ENCODE results near the gene RAB28. TPM values are rescaled to one million over a fixed set of nuclear protein-coding genes. Genes with fewer than 3 reads are reported as not detected.

RAB28 gene
- total and polyA plus RNA-seq, 9 of the 15 experiments (the other 6 are each of a cell fraction or from before 2014, with no cell fraction given) = 6.7 to 40.4 (median 23.0) TPM

GRCh38 chr4:13471400-13471799 is 12.7 kb downstream of the RAB28 start:
- H3K9me1 ChIP-seq (ENCODE audit: control insufficient read depth, insufficient read depth, low read length) = no peaks in the 10 kb centered on the region
- in situ Hi-C loops (cut with MboI) = no loop called here
- CTCF ChIA-PET (ENCODE audit: low intra/inter-chr PET ratio) = no interaction called here
- WGBS (ENCODE audit: insufficient coverage, low coverage, missing lambda C conversion rate) = 93% methylated on average over 3 of the region's 3 CpGs
- H2AFZ ChIP-seq (ENCODE audit: low read depth, low read length) = no peak overlapping the region
- intact Hi-C loops (cut with micrococcal nuclease) = no loop called here
- H3K4me3 ChIP-seq = no peak overlapping the region
- no peaks in the 10 kb centered on the region for H3K9me3 ChIP-seq (replicated peaks; ENCODE audit: control insufficient read depth, insufficient read depth, low read depth, low read length)
- H3K27ac ChIP-seq (ENCODE audit: extremely low read depth, low read depth, low read length) = no peak overlapping the region
- no peak overlapping the region for H3K4me2 ChIP-seq (ENCODE audit: insufficient read depth, low read length)
- POLR2A ChIA-PET = interaction anchor here (0.9 kb wide), 1 partner anchor 243 kb away, joined by 3 read pairs; no protein-coding TSS in a partner anchor
- H3K4me1 ChIP-seq (replicated peaks in 1 of 2; ENCODE audit: control insufficient read depth in 2 of 2, insufficient read depth in 2 of 2, low read length in 2 of 2) = no peaks in the 10 kb centered on the region
- no peak overlapping the region for H3K9ac ChIP-seq (ENCODE audit: insufficient read depth in 1 of 2, low read depth in 2 of 2, low read length in 2 of 2)
- FAIRE-seq (no peak), DNase-seq (ENCODE audit: extremely low read depth in 1 of 4, low spot score in 3 of 4) (no peak), ATAC-seq (no peak)
- H3K79me2 ChIP-seq (ENCODE audit: control insufficient read depth, insufficient read depth, low read length) = peaks cover 12% of the 10 kb centered on the region; the same call in 2 of the 3 replicates
- no peaks in the 10 kb centered on the region for H4K20me1 ChIP-seq (replicated peaks; ENCODE audit: control insufficient read depth, insufficient read depth, low read length)
- no TSS peak for BruUV-seq (replicated peaks)
- H3K27me3 ChIP-seq (ENCODE audit: control insufficient read depth in 2 of 2, insufficient read depth in 2 of 2, low read length in 2 of 2) = no peaks in the 10 kb centered on the region
- H3K36me3 ChIP-seq (ENCODE audit: control insufficient read depth, insufficient read depth, low read length) = peaks cover 21% of the 10 kb centered on the region
- TF ChIP-seq HDAC8 (tag; IDR thresholded peaks at IDR 0.05) (no peak), ZNF449 (CRISPR knock-in tag; IDR thresholded peaks at IDR 0.05) (no peak), ESRRA (IDR thresholded peaks at IDR 0.05; ENCODE audit: borderline replicate concordance, low read depth) (no peak), UBTF (IDR thresholded peaks at IDR 0.05; ENCODE audit: borderline replicate concordance in 1 of 2, low read depth in 2 of 2, low read length in 2 of 2) (no peak), ZNF175 (CRISPR knock-in tag; IDR thresholded peaks at IDR 0.05; ENCODE audit: low read depth) (no peak), CBFA2T3 (IDR thresholded peaks at IDR 0.05) (no peak), ZBTB1 (CRISPR knock-in tag; IDR thresholded peaks at IDR 0.05; ENCODE audit: borderline replicate concordance, low read depth) (no peak), ID3 (CRISPR knock-in tag; IDR thresholded peaks at IDR 0.05) (no peak), ID3 (tag; IDR thresholded peaks at IDR 0.05) (no peak), SOX6 (IDR thresholded peaks at IDR 0.05) (no peak), ZNF551 (CRISPR knock-in tag; IDR thresholded peaks at IDR 0.05) (no peak), PHB (CRISPR knock-in tag; IDR thresholded peaks at IDR 0.05) (no peak), ZNF512 (tag; IDR thresholded peaks at IDR 0.05) (no peak), HNRNPH1 (optimal IDR thresholded peaks at IDR 0.05; ENCODE audit: low read depth, low read length) (no peak), ZNF124 (CRISPR knock-in tag; IDR thresholded peaks at IDR 0.05) (no peak), SFPQ (IDR thresholded peaks at IDR 0.05; ENCODE audit: low read depth, low read length) (no peak)
